DND-41 (cell line): Measurements from ENCODE around the gene GAB1.

Experiments used
- EZH2 ChIP-seq: IDR thresholded peaks from 3 replicates; pipeline ENCODE4 v1.6.1; 2012; ENCODE audit warnings: borderline replicate concordance, low read depth, mild to moderate bottlenecking, moderate library complexity, low read length, inconsistent platforms; ENCODE audit not compliant: severe bottlenecking
- TF ChIP-seq, protein P1 (sequence below): IDR thresholded peaks from 2 replicates; pipeline ENCODE4 v1.5.1; 2012; ENCODE audit warnings: borderline replicate concordance, low read length, moderate library complexity, mild to moderate bottlenecking; ENCODE audit not compliant: poor library complexity, severe bottlenecking; ENCODE audit errors: extremely low read depth

DNA sequence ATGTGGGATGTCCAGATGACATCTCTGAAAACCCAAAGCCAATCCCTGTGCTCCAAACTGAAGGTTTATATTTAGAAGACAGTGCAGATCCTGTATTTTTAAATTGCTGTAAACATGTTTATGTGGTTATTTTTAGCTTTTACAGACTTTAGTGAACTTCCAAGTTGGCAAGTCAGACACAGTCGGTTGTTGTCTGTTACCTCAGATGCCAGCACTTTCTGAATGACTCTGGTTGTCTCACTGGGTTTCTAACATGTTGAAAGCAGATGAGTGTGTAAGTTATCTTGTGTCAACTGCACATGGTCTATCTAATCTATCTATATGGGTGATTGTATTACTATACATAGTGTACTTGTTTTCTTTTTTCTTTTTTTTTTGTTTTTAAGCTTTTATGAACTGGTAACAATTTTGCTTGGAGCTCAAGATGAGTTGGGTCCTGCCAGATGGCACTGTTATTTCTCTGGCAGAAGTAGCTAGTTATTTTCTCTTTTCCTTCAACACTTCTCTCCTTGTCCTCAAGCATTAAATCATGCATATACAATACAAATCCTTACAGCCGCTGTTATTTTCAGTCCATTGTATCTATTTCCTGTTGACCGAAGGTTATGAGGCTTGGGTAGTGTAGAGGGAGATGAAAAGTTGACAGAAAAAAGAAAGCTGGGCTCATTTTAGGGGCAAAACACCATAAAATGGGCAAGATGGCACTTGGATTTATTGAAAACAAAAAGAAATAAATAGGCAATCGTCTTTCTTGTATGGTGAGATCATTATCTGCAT, 66.3 kb downstream of the GAB1 start:
- TF ChIP-seq, protein P1, sequence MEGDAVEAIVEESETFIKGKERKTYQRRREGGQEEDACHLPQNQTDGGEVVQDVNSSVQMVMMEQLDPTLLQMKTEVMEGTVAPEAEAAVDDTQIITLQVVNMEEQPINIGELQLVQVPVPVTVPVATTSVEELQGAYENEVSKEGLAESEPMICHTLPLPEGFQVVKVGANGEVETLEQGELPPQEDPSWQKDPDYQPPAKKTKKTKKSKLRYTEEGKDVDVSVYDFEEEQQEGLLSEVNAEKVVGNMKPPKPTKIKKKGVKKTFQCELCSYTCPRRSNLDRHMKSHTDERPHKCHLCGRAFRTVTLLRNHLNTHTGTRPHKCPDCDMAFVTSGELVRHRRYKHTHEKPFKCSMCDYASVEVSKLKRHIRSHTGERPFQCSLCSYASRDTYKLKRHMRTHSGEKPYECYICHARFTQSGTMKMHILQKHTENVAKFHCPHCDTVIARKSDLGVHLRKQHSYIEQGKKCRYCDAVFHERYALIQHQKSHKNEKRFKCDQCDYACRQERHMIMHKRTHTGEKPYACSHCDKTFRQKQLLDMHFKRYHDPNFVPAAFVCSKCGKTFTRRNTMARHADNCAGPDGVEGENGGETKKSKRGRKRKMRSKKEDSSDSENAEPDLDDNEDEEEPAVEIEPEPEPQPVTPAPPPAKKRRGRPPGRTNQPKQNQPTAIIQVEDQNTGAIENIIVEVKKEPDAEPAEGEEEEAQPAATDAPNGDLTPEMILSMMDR = no peak
- no peak for TF ChIP-seq EZH2
